ENCODE results near the gene SELENON.

- TF ChIP-seq POLR2A (IDR thresholded peaks at IDR 0.05; ENCODE audit: low read depth, low read length) (no peak), POLR2AphosphoS5 (IDR thresholded peaks at IDR 0.05; ENCODE audit: low read depth, low read length) (no peak)
These were observed 9.9 kb downstream of the SELENON start for GRCh38 chr1:25809929-25810328.

Data from GM12892 (cell line).